A549 (cell line): Measurements from ENCODE around the gene ASCL5. TPM values are rescaled to one million over a fixed set of nuclear protein-coding genes. Genes with fewer than 3 reads are reported as not detected.

Experiments
- ATAC-seq, 2 experiments: fragments of 200-7000 bp in 1 of 2; fragments of >200 bp in 1 of 2; cut with Nextera tagmentation in 1 of 2; cut with Tn5 transposase in 1 of 2; 3 replicates each; pipeline versions ENCODE4 v1.8.0 to v1.9.1; 2018 to 2020; ENCODE audit warnings: mild to moderate bottlenecking in 1 of 2, moderate library complexity in 1 of 2
- CTCF ChIA-PET: fragments of 300-600 bp; sonication (Branson Sonifier 250); formaldehyde crosslinking; extraction: SDS; loops from one replicate; lab custom pipeline; 2021; ENCODE audit warnings: antibody characterized with exemption, inconsistent platforms; lab: Yijun Ruan, JAX
- POLR2A ChIA-PET: fragments of 350-600 bp; formaldehyde crosslinking; extraction: SDS; loops from one replicate; lab custom pipeline; 2021; ENCODE audit warnings: antibody characterized with exemption, inconsistent platforms; lab: Yijun Ruan, JAX
- DNase-seq, 2 experiments: peaks; one replicate each; pipeline versions ENCODE4 v3.0.0 to v3.0.0-alpha.2; 2011 to 2016; ENCODE audit warnings: low read depth in 1 of 2, low spot score in 1 of 2
- FAIRE-seq: peaks from 2 replicates; lab custom pipeline; 2011; peaks lifted over from hg19 to GRCh38; lab: Jason Lieb, UNC
- H3K27ac ChIP-seq, 2 experiments: fragments of >200 bp; sonication (Bioruptor Twin); formaldehyde crosslinking; 3 replicates each; pipeline ENCODE4 v1.5.1; 2016 to 2017
- H3K4me1 ChIP-seq: fragments of >200 bp; sonication (Bioruptor Twin); formaldehyde crosslinking; 3 replicates; pipeline ENCODE4 v1.6.1; 2016
- H3K4me2 ChIP-seq: fragments of >200 bp; sonication (Bioruptor Twin); formaldehyde crosslinking; 3 replicates; pipeline ENCODE4 v1.6.1; 2016
- H3K4me3 ChIP-seq: fragments of >200 bp; sonication (Bioruptor Twin); formaldehyde crosslinking; 3 replicates; pipeline ENCODE4 v1.5.1; 2016
- H3K9me3 ChIP-seq: fragments of >200 bp; sonication (Bioruptor Twin); formaldehyde crosslinking; 3 replicates; pipeline ENCODE4 v1.6.1; 2016
- BCL3 ChIP-seq: fragments of >200 bp; sonication (Bioruptor Twin); formaldehyde crosslinking; IDR thresholded peaks from 3 replicates; pipeline ENCODE4 v1.6.1; 2016
- CBX2 ChIP-seq: fragments of 200-600 bp; sonication (generic); IDR thresholded peaks from 2 replicates; pipeline ENCODE4 v1.6.1; 2016; ENCODE audit warnings: low read depth, mild to moderate bottlenecking, borderline replicate concordance
- CHD2 ChIP-seq: fragments of 150-350 bp; IDR thresholded peaks from 2 replicates; pipeline ENCODE4 v1.6.1; 2014; ENCODE audit warnings: low read length; ENCODE audit not compliant: partially characterized antibody
- HES2 ChIP-seq: fragments of >200 bp; sonication (Bioruptor Twin); formaldehyde crosslinking; IDR thresholded peaks from 2 replicates; pipeline ENCODE4 v1.6.1; 2016
- HOXB13 ChIP-seq: fragments of 250-450 bp; sonication (Bioruptor Pico); IDR thresholded peaks from 2 replicates; pipeline ENCODE4 v1.5.0; 2020; ENCODE audit warnings: low read depth, mild to moderate bottlenecking, moderate library complexity
- NFE2L2 ChIP-seq: fragments of 150-350 bp; conservative IDR thresholded peaks from 2 replicates; pipeline ENCODE4 v1.6.1; 2014; ENCODE audit warnings: low read length
- POLR2A ChIP-seq: IDR thresholded peaks from 2 replicates; pipeline ENCODE4 v1.6.1; 2012; ENCODE audit warnings: mild to moderate bottlenecking, low read length
- RNF2 ChIP-seq: fragments of 200-600 bp; sonication (generic); IDR thresholded peaks from 2 replicates; pipeline ENCODE4 v1.6.1; 2016; ENCODE audit warnings: low read depth, mild to moderate bottlenecking, antibody characterized with exemption, moderate library complexity, borderline replicate concordance
- TFCP2L1 ChIP-seq: fragments of 250-450 bp; sonication (Bioruptor Pico); IDR thresholded peaks from 2 replicates; pipeline ENCODE4 v1.5.0; 2021; ENCODE audit warnings: mild to moderate bottlenecking
- USF2 ChIP-seq: fragments of 450-650 bp; IDR thresholded peaks from 2 replicates; pipeline ENCODE4 v1.6.1; 2014; ENCODE audit warnings: antibody characterized with exemption
- WGBS: methylation state at CpG from one replicate; pipeline ENCODE4 v1.1.6; 2017; ENCODE audit errors: missing lambda C conversion rate; 5-methylcytosine and 5-hydroxymethylcytosine counted together
- polyA plus RNA-seq, 4 experiments: library from polyadenylated mRNA; depleted of rRNA in 3 of 4; stranded (reverse); fragments of >200 nt; fragmentation: RNase III in 1 of 4; extraction: RNeasy Plus Mini Kit Qiagen cat#74134 plus additional on column Dnase treatment in 1 of 4; gene quantifications; 2 replicates in 3 of 4; 3 replicates in 1 of 4; pipeline ENCODE4 v1.2.3, GENCODE V29; 2011 to 2017

The ASCL5 gene
- polyA plus RNA-seq, 2 of the 4 experiments (the other 2 are of a cell fraction): 0.09 TPM; not detected in 1

GRCh38 chr1:201066986-201067385 lies 60.0 kb downstream of the ASCL5 start (continued):
- TF ChIP-seq USF2: no peak
- TF ChIP-seq, all 56 proteins: peak for 0

- no peak for TF ChIP-seq BCL3
- TF ChIP-seq RNF2: no peak
- no peak for TF ChIP-seq HOXB13
- TF ChIP-seq CHD2: no peak
- TF ChIP-seq HES2: no peak
- no peak for TF ChIP-seq NFE2L2
- Histone ChIP-seq H3K4me1 (no peaks in the 10 kb centered on the region), H3K9me3 (no peaks in the 10 kb centered on the region), H3K27ac (no peak overlapping the region), H3K4me3 (no peak overlapping the region), H3K4me2 (no peak overlapping the region)
- FAIRE-seq (no peak), ATAC-seq (no peak), DNase-seq (no peak)
- POLR2A ChIA-PET: no interaction called here
- CTCF ChIA-PET: interaction anchor here (0.8 to 1.6 kb wide), 3 partner anchors 20 to 93 kb away, joined by 3 to 4 read pairs (median 3); no protein-coding TSS in a partner anchor
- 66% methylated on average over 10 of the region's 10 CpGs for WGBS
These were observed 61.3 kb downstream of the ASCL5 start for GRCh38 chr1:201065686-201066085.

GRCh38 chr1:201064806-201065205 lies 62.2 kb downstream of the ASCL5 start:
- H3K4me2 ChIP-seq: no peak overlapping the region
- 79% methylated on average over 8 of the region's 8 CpGs for WGBS
- H3K4me1 ChIP-seq: 0 out of 3 replicates have a peak, but pooled peaks cover 4% of the 10 kb centered on the region
- H3K4me3 ChIP-seq: no peak overlapping the region
- CTCF ChIA-PET: interaction anchor here (1.0 to 1.6 kb wide), 3 partner anchors 17 to 22 kb away, joined by 3 to 4 read pairs (median 3); no protein-coding TSS in a partner anchor
- TF ChIP-seq CBX2: no peak
- no peak for TF ChIP-seq POLR2A
- no peak for TF ChIP-seq TFCP2L1 (CRISPR knock-in tag)
- no peak overlapping the region for H3K27ac ChIP-seq
- POLR2A ChIA-PET: no interaction called here
- FAIRE-seq (no peak), DNase-seq (no peak), ATAC-seq (no peak)
- no peaks in the 10 kb centered on the region for H3K9me3 ChIP-seq

Other genes with a start within 250 kb of the ASCL5 start
- gene INAVA, start 232.3 kb downstream of the ASCL5 start, polyA plus RNA-seq (2011; rRNA removed): 40.0 and 51.3 TPM in 2 replicates
- 38.6 to 50.2 TPM (median 43.7 TPM) in 3 replicates for gene INAVA, start 232.3 kb downstream of the ASCL5 start, polyA plus RNA-seq (2017; fragmentation: RNase III; extraction: RNeasy Plus Mini Kit Qiagen cat#74134 plus additional on column Dnase treatment)
- 3.6 and 3.8 TPM in 2 replicates for gene KIF21B, start 103.5 kb downstream of the ASCL5 start, polyA plus RNA-seq (2011; rRNA removed)
- gene KIF21B, start 103.5 kb downstream of the ASCL5 start, polyA plus RNA-seq (2017; fragmentation: RNase III; extraction: RNeasy Plus Mini Kit Qiagen cat#74134 plus additional on column Dnase treatment): 1.3 to 1.5 TPM (median 1.4 TPM) in 3 replicates
- gene CACNA1S, start 14.8 kb downstream of the ASCL5 start, polyA plus RNA-seq (2011; rRNA removed): 0.01 and 0.03 TPM in 2 replicates
- not detected in 3 replicates for gene CACNA1S, start 14.8 kb downstream of the ASCL5 start, polyA plus RNA-seq (2017; fragmentation: RNase III; extraction: RNeasy Plus Mini Kit Qiagen cat#74134 plus additional on column Dnase treatment)
- 97.0 and 119 TPM in 2 replicates for gene TMEM9, start 27.3 kb upstream of the ASCL5 start, polyA plus RNA-seq (2011; rRNA removed)
- gene TMEM9, start 27.3 kb upstream of the ASCL5 start, polyA plus RNA-seq (2017; fragmentation: RNase III; extraction: RNeasy Plus Mini Kit Qiagen cat#74134 plus additional on column Dnase treatment): 75.7 to 86.8 TPM (median 83.3 TPM) in 3 replicates
- 0.03 TPM in 2 replicates for gene IGFN1, start 63.6 kb upstream of the ASCL5 start, polyA plus RNA-seq (2011; rRNA removed)
- 2.7 to 4.7 TPM (median 4.6 TPM) in 3 replicates for gene IGFN1, start 63.6 kb upstream of the ASCL5 start, polyA plus RNA-seq (2017; fragmentation: RNase III; extraction: RNeasy Plus Mini Kit Qiagen cat#74134 plus additional on column Dnase treatment)
- gene PKP1, start 156.3 kb upstream of the ASCL5 start, polyA plus RNA-seq (2011; rRNA removed): not detected in 2 replicates
- not detected in 3 replicates for gene PKP1, start 156.3 kb upstream of the ASCL5 start, polyA plus RNA-seq (2017; fragmentation: RNase III; extraction: RNeasy Plus Mini Kit Qiagen cat#74134 plus additional on column Dnase treatment)